Bronchial epithelial cell (primary cell): Measurements from ENCODE around the gene MYH3. TPM values are rescaled to one million over a fixed set of nuclear protein-coding genes. Genes with fewer than 3 reads are reported as not detected.

Source experiments
- DNase-seq: peaks from one replicate; pipeline ENCODE4 v3.0.0-alpha.2; 2010; ENCODE audit warnings: low read depth
- FAIRE-seq: peaks from 2 replicates; lab custom pipeline; 2011; peaks lifted over from hg19 to GRCh38; lab: Jason Lieb, UNC
- H3K27me3 ChIP-seq: 2 replicates; pipeline ENCODE4 v1.5.1; 2011; ENCODE audit warnings: low read length; ENCODE audit not compliant: control insufficient read depth, insufficient read depth
- H3K36me3 ChIP-seq: 2 replicates; pipeline ENCODE4 v1.5.1; 2011; ENCODE audit warnings: low read length; ENCODE audit not compliant: control insufficient read depth, insufficient read depth
- H3K4me3 ChIP-seq: 2 replicates; pipeline ENCODE4 v1.5.1; 2011; ENCODE audit warnings: mild to moderate bottlenecking, low read depth, low read length, control low read depth
- CTCF ChIP-seq: IDR thresholded peaks from 2 replicates; pipeline ENCODE4 v1.5.1; 2011; ENCODE audit warnings: mild to moderate bottlenecking, moderate library complexity, low read length, control low read depth, inconsistent platforms; ENCODE audit not compliant: insufficient read depth, severe bottlenecking
- total RNA-seq: library from RNA; depleted of rRNA; stranded (reverse); fragments of >200 nt; gene quantifications from 2 replicates; pipeline ENCODE4 v1.2.1, GENCODE V29; 2014

Gene MYH3
- total RNA-seq, 1 donor from 2014 or later, result 1.1 TPM

DNA sequence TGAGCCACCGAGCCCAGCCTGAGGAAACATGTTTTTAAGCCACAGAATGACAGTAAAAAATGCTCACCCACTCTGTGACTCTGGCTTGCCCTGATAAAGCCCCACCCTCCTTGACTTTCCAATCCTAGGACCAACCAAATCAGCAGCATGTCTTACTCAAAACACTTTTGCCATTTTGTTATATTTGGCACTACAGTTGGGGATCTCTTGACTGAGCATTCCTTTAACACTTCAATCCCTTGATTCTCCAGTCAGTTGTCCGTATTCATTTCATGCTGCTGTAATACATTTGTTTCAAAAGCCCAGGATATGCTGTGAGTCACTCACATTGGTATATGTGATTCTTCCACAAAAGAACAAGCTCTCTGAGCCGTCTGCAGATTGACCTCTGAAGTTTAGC, 8.2 kb downstream of the MYH3 start:
- TF ChIP-seq CTCF, result no peak
- H3K36me3 ChIP-seq, result no peaks in the 10 kb centered on the region
- H3K27me3 ChIP-seq, result no peaks in the 10 kb centered on the region
- no peak overlapping the region for H3K4me3 ChIP-seq
- FAIRE-seq (no peak), DNase-seq (peak; percentile 5)

DNA sequence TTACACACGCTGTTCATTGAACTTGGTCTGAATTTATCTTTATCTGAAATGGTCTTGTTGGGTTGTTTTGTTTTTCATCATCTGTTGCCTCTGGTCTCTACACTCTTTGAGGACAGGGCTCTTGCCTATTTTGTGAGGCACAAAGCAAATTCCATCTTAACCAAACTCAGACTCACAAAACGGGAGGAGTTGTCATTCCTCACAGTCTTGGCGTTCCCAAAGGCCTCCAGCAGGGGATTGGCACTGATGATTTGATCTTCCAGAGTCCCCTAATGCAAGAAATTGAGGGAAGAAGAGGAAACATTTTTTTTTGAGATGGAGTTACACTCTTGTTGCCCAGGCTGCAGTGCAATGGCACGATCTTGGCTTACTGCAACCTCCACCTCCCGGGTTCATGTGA, 8.7 kb downstream of the MYH3 start:
- DNase-seq, result no peak
- no peaks in the 10 kb centered on the region for H3K27me3 ChIP-seq
- no peak for FAIRE-seq
- no peak overlapping the region for H3K4me3 ChIP-seq
- H3K36me3 ChIP-seq, result no peaks in the 10 kb centered on the region
- TF ChIP-seq CTCF, result no peak

DNA sequence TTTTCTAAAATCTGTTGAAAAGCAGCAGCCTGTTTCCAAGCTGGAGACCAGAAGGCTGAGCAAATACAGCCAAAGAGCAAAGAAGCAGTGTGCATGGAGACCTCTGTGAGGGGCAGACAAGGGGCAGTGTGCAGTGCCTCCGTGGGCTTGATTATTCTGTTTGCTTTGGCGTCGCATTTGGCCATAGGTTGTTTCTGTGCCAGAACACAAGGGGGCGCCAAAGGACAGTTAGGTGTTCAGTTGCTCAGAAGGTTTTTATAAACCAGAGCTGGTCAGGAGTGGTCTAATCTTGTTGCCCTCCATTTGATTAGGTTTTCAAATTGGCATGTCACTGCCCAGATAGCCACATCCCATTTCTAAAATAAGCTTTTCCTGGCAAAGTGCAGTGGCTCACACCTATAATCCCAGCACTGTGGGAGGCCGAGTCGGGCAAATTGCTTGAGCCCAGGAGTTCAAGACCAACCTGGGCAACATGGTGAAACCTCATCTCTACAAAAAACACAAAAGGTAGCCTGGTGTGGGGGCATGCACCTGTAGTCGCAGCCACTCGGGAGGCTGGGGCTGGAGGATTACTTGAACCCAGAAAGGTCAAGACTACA, 10.6 kb downstream of the MYH3 start:
- Histone ChIP-seq H3K27me3 (no peaks in the 10 kb centered on the region), H3K4me3 (no peak overlapping the region), H3K36me3 (no peaks in the 10 kb centered on the region)
- DNase-seq (peak; percentile 45), FAIRE-seq (no peak)
- peak; percentile 89 for TF ChIP-seq CTCF

- DNase-seq (no peak), FAIRE-seq (no peak)
- H3K4me3 ChIP-seq, result no peak overlapping the region
- TF ChIP-seq CTCF, result no peak
- no peaks in the 10 kb centered on the region for H3K36me3 ChIP-seq
- no peaks in the 10 kb centered on the region for H3K27me3 ChIP-seq
Measured at GRCh38 chr17:10640475-10640874, 16.6 kb downstream of the MYH3 start.

GRCh38 chr17:10638151-10638550, 19.0 kb downstream of the MYH3 start:
- no peak for FAIRE-seq
- no peaks in the 10 kb centered on the region for H3K27me3 ChIP-seq
- no peak overlapping the region for H3K4me3 ChIP-seq
- TF ChIP-seq CTCF, result no peak
- no peaks in the 10 kb centered on the region for H3K36me3 ChIP-seq
- DNase-seq, result no peak

DNA sequence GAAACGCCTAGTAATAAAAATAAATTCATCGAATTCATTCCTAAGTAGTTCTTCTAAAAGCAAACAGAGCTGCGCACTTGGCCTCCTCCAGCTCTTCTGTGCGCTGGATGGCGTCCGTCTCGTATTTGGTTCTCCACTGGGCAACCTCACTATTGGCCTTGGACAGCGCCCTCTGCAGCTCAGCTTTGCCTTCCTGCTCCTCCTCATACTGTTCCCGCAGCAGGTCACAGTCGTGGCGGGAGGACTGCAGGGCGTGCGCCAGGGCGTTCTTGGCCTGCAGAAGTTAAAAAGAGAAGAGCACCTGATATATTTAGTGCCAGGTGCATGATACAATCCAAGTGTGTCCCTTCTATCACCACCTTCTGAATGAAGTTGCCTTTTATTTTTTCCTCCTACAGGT, 21.8 kb downstream of the MYH3 start:
- no peaks in the 10 kb centered on the region for H3K36me3 ChIP-seq
- H3K27me3 ChIP-seq, result no peaks in the 10 kb centered on the region
- no peak for DNase-seq
- no peak for TF ChIP-seq CTCF
- no peak overlapping the region for H3K4me3 ChIP-seq
- FAIRE-seq, result no peak
